NCI-H460 (cell line): ENCODE results near the gene OR11H7. TPM values are rescaled to one million over a fixed set of nuclear protein-coding genes. Genes with fewer than 3 reads are reported as not detected.

Experiments used
- DNase-seq: peaks from one replicate; pipeline ENCODE4 v3.0.0-alpha.2; 2016; ENCODE audit warnings: low read depth; ENCODE audit errors: extremely low read depth
- total RNA-seq: library from RNA; depleted of rRNA; stranded (reverse); fragments of >200 nt; shearing (Covaris generic); gene quantifications from 2 replicates; pipeline ENCODE4 v1.2.3, GENCODE V29; 2014; rRNA removed

The OR11H7 gene
- total RNA-seq, 1 experiment from 2014 or later, result not detected

DNA sequence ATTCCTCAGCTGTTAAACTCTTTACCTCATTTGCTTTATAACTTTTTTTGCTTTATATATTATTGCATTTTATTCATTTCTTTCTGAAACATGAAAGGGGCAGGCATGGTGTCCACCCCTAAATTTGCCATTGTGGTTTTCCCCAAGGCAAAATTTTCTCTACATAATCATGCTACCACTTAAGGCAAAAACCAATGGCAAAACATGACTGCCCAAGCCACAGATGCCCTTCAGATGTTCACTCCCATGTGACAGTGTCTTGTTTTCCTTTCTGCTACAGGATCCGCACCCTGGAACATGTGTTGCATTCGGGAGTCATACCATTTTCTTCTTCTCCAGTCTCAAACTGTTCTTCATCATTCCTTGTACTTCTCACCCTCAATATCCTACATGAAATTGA is 48.6 kb downstream of the OR11H7 start:
- no peak for DNase-seq

DNA sequence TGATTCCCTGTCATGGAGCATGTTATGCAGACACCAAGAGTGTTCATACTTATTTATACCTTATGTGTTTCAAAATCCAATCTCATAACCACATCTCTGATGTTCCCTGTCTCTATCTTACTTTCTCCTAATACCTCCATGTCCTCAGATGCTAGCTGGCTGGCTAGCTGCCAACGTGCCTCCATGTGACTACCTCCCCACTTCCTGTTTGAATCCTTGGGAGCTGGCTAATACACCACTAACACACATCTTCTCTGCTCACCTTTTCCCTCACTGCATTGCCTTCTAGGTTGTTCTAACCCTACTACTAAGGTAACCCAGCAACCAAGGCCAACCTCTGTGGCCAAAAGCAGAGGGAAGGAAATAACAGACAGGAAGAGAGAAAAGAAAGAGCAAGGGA is 49.6 kb downstream of the OR11H7 start:
- DNase-seq, result no peak

DNA sequence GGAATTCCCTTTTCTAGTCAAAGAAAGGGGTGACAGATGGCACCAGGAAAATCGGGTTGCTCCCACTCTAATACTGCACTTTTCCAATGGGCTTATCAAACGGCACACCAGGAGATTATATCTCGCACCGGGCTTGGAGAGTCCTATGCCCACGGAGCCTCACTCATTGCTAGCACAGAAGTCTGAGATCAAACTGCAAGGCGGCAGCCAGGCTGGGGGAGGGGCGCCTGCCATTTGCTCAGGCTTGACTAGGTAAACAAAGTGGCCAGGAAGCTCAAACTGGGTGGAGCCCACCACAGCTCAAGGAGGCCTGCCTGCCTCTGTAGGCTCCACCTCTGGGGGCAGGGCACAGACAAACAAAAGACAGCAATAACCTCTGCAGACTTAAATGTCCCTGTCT is 51.5 kb downstream of the OR11H7 start:
- peak; percentile 33 for DNase-seq

Other genes starting within 250 kb of the OR11H7 start
- gene OR4Q2, start 226.8 kb upstream of the OR11H7 start, total RNA-seq, result not detected in 2 replicates
- not detected in 2 replicates for gene OR4K14, start 209.7 kb upstream of the OR11H7 start, total RNA-seq
- gene OR4K13, start 192.9 kb upstream of the OR11H7 start, total RNA-seq, result 0.02 TPM in 1 of 2 replicates, not detected in the other
- gene OR4L1, start 168.9 kb upstream of the OR11H7 start, total RNA-seq, result not detected in 2 replicates
- gene OR4K17, start 118.2 kb upstream of the OR11H7 start, total RNA-seq, result not detected in 2 replicates
- not detected in 2 replicates for gene OR4N5, start 90.2 kb upstream of the OR11H7 start, total RNA-seq
- not detected in 2 replicates for gene OR11G2, start 38.1 kb upstream of the OR11H7 start, total RNA-seq
- gene OR11H6, start 5.3 kb upstream of the OR11H7 start, total RNA-seq, result not detected in 2 replicates
- gene OR11H4, start 10.3 kb downstream of the OR11H7 start, total RNA-seq, result not detected in 2 replicates
- gene TTC5, start 77.0 kb downstream of the OR11H7 start, total RNA-seq, result 13.0 and 18.7 TPM in 2 replicates
- gene CCNB1IP1, start 104.3 kb downstream of the OR11H7 start, total RNA-seq, result 258 and 275 TPM in 2 replicates
- gene PARP2, start 114.7 kb downstream of the OR11H7 start, total RNA-seq, result 35.7 and 39.4 TPM in 2 replicates
- 13.0 and 13.3 TPM in 2 replicates for gene TEP1, start 184.5 kb downstream of the OR11H7 start, total RNA-seq
- not detected in 2 replicates for gene KLHL33, start 207.2 kb downstream of the OR11H7 start, total RNA-seq
- 29.6 and 32.6 TPM in 2 replicates for gene OSGEP, start 225.8 kb downstream of the OR11H7 start, total RNA-seq
- 96.7 and 151 TPM in 2 replicates for gene APEX1, start 226.2 kb downstream of the OR11H7 start, total RNA-seq
- 17.3 and 20.6 TPM in 2 replicates for gene PIP4P1, start 232.5 kb downstream of the OR11H7 start, total RNA-seq
- gene PNP, start 240.4 kb downstream of the OR11H7 start, total RNA-seq, result 83.5 and 89.9 TPM in 2 replicates